Kidney (tissue), 14 donors: ENCODE data around the gene XYLT2. TPM values are rescaled to one million over a fixed set of nuclear protein-coding genes. Genes with fewer than 3 reads are reported as not detected.

ENCODE experiments used
- DNase-seq, 5 donors: peaks; one replicate each; pipeline ENCODE4 v3.0.0-alpha.2; 2013 to 2020
- FAIRE-seq: peaks from 2 replicates; lab custom pipeline; 2012; peaks lifted over from hg19 to GRCh38; lab: Jason Lieb, UNC
- H3K27ac ChIP-seq, 2 donors: one replicate each; pipeline ENCODE4 v1.7.0; 2013; ENCODE audit warnings: low read depth in 2 of 2, low read length in 2 of 2, inconsistent platforms in 1 of 2
- H3K27me3 ChIP-seq: one replicate; pipeline ENCODE4 v1.7.1; 2013; ENCODE audit warnings: low read length, inconsistent platforms; ENCODE audit not compliant: control insufficient read depth, insufficient read depth
- H3K36me3 ChIP-seq, 3 donors: one replicate each; pipeline versions ENCODE4 v1.7.0 to v1.7.1; 2013; ENCODE audit warnings: low read length in 3 of 3, control low read depth in 1 of 3, inconsistent platforms in 1 of 3; ENCODE audit not compliant: insufficient read depth in 3 of 3, control insufficient read depth in 2 of 3
- H3K4me1 ChIP-seq, 3 donors: one replicate each; pipeline versions ENCODE4 v1.7.0 to v1.7.1; 2013; ENCODE audit warnings: low read length in 3 of 3, inconsistent platforms in 1 of 3, low read depth in 1 of 3; ENCODE audit not compliant: control insufficient read depth in 2 of 3, insufficient read depth in 2 of 3
- H3K4me3 ChIP-seq, 3 donors: one replicate each; pipeline versions ENCODE4 v1.7.0 to v1.8.1; 2013; ENCODE audit warnings: low read length in 3 of 3, control low read depth in 1 of 3, inconsistent platforms in 1 of 3
- H3K9ac ChIP-seq, 3 donors: one replicate each; pipeline versions ENCODE4 v1.7.0 to v1.7.1; 2013; ENCODE audit warnings: low read length in 3 of 3, control low read depth in 1 of 3, inconsistent platforms in 1 of 3
- H3K9me3 ChIP-seq, 3 donors: one replicate each; pipeline versions ENCODE4 v1.7.0 to v1.7.1; 2013; ENCODE audit warnings: low read length in 3 of 3, control low read depth in 1 of 3, inconsistent platforms in 1 of 3; ENCODE audit not compliant: control insufficient read depth in 2 of 3, insufficient read depth in 1 of 3
- intact Hi-C: fragments of 100-400 bp; cut with DNase I; formaldehyde crosslinking; loops from one replicate; pipeline ENCODE4 v1.11.1; 2022
- polyA plus RNA-seq: library from polyadenylated mRNA; stranded (reverse); fragments of 350-450 nt; fragmentation: Illumina TruSeq; extraction: RNeasy Lipid Tissue Mini Kit (QIAGEN cat#74804); gene quantifications from one replicate; pipeline ENCODE4 v1.2.3, GENCODE V29; 2014; ENCODE audit warnings: low read depth, low replicate concordance; ENCODE audit not compliant: insufficient read depth
- total RNA-seq: library from RNA; stranded (reverse); fragmentation: NEBNext Ultra II Directional; extraction: Animal tissue kit (Norgen Biotek cat#: 25700); gene quantifications from one replicate; pipeline ENCODE4 v1.2.1, GENCODE V29; 2021
- TF ChIP-seq, protein P1 (sequence below): IDR thresholded peaks from 3 replicates; pipeline ENCODE4 v1.5.1; 2012; ENCODE audit warnings: mild to moderate bottlenecking, moderate library complexity, borderline replicate concordance; ENCODE audit not compliant: insufficient read depth; ENCODE audit errors: extremely low read depth
- donor health status: control.
- donor health status: control.
- donor health status: control.
- donor health status: control.
- donor health status: control.
- donor health status: DM: yes; HTN: yes; CAD: no.
- donor health status: Normal renal cell carcinoma (clear cell type).

Gene XYLT2
- total and polyA plus RNA-seq, 2 donors from 2014 or later = 21.2 to 30.0 TPM

GRCh38 chr17:50388728-50389127, 42.8 kb downstream of the XYLT2 start:
- Histone ChIP-seq H3K27me3 (no peaks in the 10 kb centered on the region), H3K4me1 (no peaks in the 10 kb centered on the region), H3K27ac (no peak overlapping the region), H3K4me3 (no peak overlapping the region), H3K9me3 (no peaks in the 10 kb centered on the region), H3K9ac (no peak overlapping the region), H3K36me3 (peaks cover 13 to 80% (median 59%) of the 10 kb centered on the region in 3 donors)
- TF ChIP-seq, protein P1, sequence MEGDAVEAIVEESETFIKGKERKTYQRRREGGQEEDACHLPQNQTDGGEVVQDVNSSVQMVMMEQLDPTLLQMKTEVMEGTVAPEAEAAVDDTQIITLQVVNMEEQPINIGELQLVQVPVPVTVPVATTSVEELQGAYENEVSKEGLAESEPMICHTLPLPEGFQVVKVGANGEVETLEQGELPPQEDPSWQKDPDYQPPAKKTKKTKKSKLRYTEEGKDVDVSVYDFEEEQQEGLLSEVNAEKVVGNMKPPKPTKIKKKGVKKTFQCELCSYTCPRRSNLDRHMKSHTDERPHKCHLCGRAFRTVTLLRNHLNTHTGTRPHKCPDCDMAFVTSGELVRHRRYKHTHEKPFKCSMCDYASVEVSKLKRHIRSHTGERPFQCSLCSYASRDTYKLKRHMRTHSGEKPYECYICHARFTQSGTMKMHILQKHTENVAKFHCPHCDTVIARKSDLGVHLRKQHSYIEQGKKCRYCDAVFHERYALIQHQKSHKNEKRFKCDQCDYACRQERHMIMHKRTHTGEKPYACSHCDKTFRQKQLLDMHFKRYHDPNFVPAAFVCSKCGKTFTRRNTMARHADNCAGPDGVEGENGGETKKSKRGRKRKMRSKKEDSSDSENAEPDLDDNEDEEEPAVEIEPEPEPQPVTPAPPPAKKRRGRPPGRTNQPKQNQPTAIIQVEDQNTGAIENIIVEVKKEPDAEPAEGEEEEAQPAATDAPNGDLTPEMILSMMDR = no peak
- FAIRE-seq = no peak
- no peak for DNase-seq
- intact Hi-C loops = no loop called here

DNA sequence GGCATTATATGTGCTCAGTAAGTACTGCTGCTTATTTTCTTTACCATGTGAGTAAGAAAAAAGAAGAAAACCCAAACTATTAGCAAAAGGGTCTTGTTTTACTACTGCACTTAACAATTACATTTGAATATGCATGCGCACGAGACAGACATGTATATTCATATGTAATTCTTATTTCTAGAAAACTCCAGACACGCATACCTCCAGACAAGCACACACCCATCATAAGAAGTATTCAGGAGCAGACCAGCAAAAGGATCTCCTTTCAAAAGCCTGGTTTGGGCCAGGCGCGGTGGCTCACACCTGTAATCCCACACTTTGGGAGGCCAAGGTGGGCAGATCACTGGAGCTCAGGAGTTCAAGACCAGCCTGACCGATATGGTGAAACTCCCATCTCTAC, 43.6 kb downstream of the XYLT2 start:
- Histone ChIP-seq H3K27me3 (no peaks in the 10 kb centered on the region), H3K9ac (no peak overlapping the region), H3K36me3 (peaks cover 18 to 77% (median 60%) of the 10 kb centered on the region in 3 donors), H3K4me1 (no peaks in the 10 kb centered on the region), H3K9me3 (no peaks in the 10 kb centered on the region), H3K4me3 (no peak overlapping the region), H3K27ac (no peak overlapping the region)
- no peak for DNase-seq
- intact Hi-C loops = no loop called here
- no peak for FAIRE-seq
- TF ChIP-seq, protein P1 = no peak

DNA sequence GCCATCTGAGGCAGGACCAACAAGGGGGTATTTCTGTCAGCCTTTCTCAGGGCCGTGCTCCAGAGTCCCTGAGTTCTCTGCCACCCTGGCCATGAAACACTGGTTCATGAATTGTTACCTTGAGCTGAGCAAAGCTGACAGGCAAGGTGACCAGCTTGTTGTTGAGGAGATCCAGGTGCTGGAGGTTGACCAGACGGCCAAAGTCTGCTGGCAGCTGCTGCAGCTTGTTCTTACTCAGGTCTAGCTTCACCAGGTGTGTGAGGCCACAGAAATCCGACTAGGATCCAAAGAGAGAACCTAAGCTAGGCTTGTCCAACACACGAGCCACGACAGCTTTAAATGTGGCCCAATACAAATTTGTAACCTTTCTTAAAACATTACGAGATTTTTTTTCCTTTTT, 46.7 kb downstream of the XYLT2 start:
- no peak for FAIRE-seq
- DNase-seq = no peak
- Histone ChIP-seq H3K9ac (no peak overlapping the region), H3K36me3 (peaks cover 13 to 49% (median 48%) of the 10 kb centered on the region in 3 donors), H3K27ac (no peak overlapping the region), H3K4me1 (peaks cover 3 to 12% (median 10%) of the 10 kb centered on the region in 3 donors), H3K9me3 (no peaks in the 10 kb centered on the region), H3K4me3 (no peak overlapping the region), H3K27me3 (no peaks in the 10 kb centered on the region)
- intact Hi-C loops = no loop called here
- TF ChIP-seq, protein P1 = no peak

DNA sequence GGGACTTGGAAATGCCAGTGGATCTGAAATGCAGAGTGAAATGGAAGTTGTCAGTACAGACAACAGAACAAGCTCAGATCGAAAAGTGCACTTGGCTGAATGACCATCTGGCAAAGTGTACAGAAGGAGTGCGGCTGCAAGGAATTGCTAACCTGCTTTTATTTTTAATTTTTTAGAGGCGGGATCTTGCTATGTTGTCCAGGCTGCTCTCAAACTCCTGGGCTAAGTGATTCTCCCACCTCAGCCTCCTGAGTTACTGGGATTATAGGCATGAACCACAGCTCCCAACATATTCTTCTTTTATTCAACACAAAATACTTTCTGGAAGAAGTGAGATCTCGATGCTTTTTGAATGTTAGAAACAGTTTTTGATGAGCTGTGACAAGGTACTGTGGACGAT, 47.8 kb downstream of the XYLT2 start:
- intact Hi-C loops = no loop called here
- H3K27me3 ChIP-seq = no peaks in the 10 kb centered on the region
- DNase-seq (no peak), FAIRE-seq (no peak)
- TF ChIP-seq, protein P1 = no peak
- no peaks in the 10 kb centered on the region for H3K9me3 ChIP-seq
- H3K4me3 ChIP-seq = no peak overlapping the region
- H3K4me1 ChIP-seq = peaks cover 3 to 15% (median 10%) of the 10 kb centered on the region in 3 donors
- no peak overlapping the region for H3K9ac ChIP-seq
- H3K36me3 ChIP-seq = peaks cover 13 to 43% (median 39%) of the 10 kb centered on the region in 3 donors
- no peak overlapping the region for H3K27ac ChIP-seq
